ENCODE data around the gene FOXD3.

- no peak for TF ChIP-seq EZH2 (IDR thresholded peaks at IDR 0.05)
- no peak for TF ChIP-seq POLR2AphosphoS5 (IDR thresholded peaks at IDR 0.05; ENCODE audit: borderline replicate concordance, low read depth, low read length)
These were observed 3.0 kb upstream of the FOXD3 start for GRCh38 chr1:63319046-63320021.

All from SK-N-MC (cell line).